Measurements from ENCODE around the gene TMEM243.

The TMEM243 gene

DNA sequence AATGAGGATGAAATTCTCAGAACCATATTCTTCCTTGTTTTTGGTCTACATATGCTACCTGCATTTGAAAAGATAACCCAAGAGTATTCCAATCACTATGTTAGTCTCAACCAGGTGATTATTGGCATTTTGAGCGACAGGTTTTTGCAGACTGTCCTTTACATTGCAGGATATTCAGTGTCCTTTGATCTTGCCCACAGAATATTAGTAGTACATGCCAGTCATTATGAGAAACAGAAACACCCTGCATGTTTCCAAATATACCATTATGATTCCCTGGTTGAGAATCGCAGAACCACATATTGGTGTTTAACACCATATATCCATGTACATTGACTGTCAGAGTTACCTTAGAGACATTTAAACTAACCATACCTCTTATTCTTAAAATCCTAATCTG is 30.6 kb downstream of the TMEM243 start:
- TF ChIP-seq, protein P1, sequence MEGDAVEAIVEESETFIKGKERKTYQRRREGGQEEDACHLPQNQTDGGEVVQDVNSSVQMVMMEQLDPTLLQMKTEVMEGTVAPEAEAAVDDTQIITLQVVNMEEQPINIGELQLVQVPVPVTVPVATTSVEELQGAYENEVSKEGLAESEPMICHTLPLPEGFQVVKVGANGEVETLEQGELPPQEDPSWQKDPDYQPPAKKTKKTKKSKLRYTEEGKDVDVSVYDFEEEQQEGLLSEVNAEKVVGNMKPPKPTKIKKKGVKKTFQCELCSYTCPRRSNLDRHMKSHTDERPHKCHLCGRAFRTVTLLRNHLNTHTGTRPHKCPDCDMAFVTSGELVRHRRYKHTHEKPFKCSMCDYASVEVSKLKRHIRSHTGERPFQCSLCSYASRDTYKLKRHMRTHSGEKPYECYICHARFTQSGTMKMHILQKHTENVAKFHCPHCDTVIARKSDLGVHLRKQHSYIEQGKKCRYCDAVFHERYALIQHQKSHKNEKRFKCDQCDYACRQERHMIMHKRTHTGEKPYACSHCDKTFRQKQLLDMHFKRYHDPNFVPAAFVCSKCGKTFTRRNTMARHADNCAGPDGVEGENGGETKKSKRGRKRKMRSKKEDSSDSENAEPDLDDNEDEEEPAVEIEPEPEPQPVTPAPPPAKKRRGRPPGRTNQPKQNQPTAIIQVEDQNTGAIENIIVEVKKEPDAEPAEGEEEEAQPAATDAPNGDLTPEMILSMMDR (IDR thresholded peaks at IDR 0.05; ENCODE audit: low read length, missing control alignments) = no peak
- no peak for DNase-seq (ENCODE audit: low read depth)
- H3K4me3 ChIP-seq (replicated peaks; ENCODE audit: low read depth, low read length) = no peak overlapping the region

DNA sequence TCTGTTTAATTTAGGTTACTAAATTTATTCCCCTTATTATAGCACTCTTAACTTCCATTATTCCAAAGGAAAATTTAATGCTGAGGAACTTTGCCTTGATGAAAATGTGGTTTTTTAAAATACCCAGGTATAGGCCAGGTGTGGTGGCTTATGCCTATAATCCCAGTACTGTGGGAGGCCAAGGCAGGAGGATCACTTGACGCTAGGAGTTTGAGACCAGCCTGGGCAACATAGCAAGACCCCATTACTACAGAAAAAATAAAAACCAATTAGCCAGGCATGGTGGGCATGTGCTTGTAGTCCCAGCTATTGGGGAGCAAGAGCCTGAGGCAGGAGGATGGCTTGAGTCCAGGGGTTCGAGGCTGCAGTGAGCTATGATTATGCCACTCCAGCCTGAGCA is 32.4 kb downstream of the TMEM243 start:
- TF ChIP-seq, protein P1 (IDR thresholded peaks at IDR 0.05; ENCODE audit: low read length, missing control alignments) = no peak
- no peak for DNase-seq (ENCODE audit: low read depth)
- H3K4me3 ChIP-seq (replicated peaks; ENCODE audit: low read depth, low read length) = no peak overlapping the region

DNA sequence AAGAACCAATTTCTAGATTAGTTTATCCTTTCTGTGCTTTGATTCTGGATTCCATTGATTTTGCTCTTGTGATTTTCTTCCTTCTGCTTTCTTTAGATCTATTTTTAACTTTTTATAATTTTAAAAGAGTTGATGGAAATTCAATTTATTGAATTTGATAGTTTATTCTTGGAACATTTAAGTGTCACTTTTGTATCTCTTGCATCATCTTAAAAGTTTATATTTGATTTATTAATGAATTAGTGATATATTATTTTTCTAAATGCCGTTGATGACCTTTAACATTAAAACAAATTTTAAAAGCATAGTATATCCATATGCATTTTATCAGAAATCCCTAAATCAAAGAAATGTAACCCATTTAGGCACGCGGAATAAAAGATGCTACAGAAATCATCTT is 40.4 kb downstream of the TMEM243 start:
- H3K4me3 ChIP-seq (replicated peaks; ENCODE audit: low read depth, low read length) = no peak overlapping the region
- no peak for DNase-seq (ENCODE audit: low read depth)
- TF ChIP-seq, protein P1 (IDR thresholded peaks at IDR 0.05; ENCODE audit: low read length, missing control alignments) = no peak

DNA sequence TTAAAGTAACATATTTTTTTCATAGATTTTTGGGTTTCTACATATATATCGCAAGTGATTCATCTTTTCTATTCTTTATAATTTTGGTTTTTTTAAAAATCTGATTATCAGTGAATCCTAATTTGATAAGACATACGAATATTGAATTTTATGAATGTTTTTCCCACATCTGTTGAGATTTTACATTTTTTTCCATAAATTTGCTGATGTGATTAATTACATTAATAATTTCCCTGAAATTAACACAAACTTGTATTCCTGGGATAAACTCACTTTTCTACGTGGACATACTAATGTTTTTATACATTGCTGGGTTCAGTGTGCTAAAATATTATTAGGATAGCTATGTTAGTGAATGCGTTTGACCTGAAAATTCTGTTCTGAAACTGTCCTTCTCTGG is 41.2 kb downstream of the TMEM243 start:
- TF ChIP-seq, protein P1 (IDR thresholded peaks at IDR 0.05; ENCODE audit: low read length, missing control alignments) = no peak
- DNase-seq (ENCODE audit: low read depth) = no peak
- H3K4me3 ChIP-seq (replicated peaks; ENCODE audit: low read depth, low read length) = no peak overlapping the region

DNA sequence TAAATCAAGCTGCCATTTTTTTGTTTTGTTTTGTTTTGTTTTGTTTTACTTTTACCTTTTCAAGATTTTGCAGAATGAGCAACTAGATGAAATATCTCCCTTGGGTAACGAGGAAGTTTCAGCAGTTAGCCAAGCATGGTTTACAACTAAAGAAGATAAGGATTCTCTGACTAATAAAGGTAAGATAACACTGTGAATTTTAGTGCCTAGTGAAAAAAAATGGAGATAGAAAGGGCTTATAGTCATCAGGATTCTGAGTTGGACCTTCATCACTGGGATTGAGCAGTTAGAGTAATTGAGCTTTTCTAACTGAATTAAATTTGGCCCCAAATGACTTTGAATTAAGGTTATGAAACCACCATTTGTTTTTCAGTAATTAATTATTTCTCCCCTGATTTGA is 46.1 kb downstream of the TMEM243 start:
- TF ChIP-seq, protein P1 (IDR thresholded peaks at IDR 0.05; ENCODE audit: low read length, missing control alignments) = no peak
- no peak for DNase-seq (ENCODE audit: low read depth)
- no peak overlapping the region for H3K4me3 ChIP-seq (replicated peaks; ENCODE audit: low read depth, low read length)

DNA sequence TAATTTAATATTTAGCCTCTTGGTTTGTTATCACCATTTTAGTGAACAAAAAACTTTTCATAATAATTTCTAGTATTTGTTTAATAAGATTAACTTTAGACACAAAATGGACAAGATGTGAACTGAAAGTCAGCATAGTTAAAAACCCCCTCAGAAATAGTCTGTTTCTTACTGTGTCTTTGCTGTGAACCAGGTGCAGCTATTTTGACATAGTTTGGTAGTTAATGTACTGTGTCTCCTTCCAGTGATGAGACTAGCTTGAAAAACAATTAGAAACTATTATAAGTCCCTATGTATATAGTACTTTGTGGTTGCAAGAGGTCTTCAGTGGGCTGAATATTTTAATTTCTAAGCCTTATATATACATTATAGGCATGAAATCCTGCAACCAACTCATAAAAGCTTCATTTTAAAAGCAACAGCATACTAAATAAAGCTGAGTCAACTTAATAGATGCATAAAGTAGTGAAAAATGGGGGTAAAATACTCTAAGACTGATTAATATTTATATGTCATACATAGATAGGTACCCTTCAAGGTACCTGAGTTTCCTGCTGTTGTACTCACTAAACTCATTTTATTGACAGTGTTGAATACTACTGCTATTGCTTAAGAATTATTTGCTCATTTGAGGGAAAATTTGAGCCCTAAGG is 48.1 kb downstream of the TMEM243 start:
- TF ChIP-seq, protein P1 (IDR thresholded peaks at IDR 0.05; ENCODE audit: low read length, missing control alignments) = no peak
- no peak overlapping the region for H3K4me3 ChIP-seq (replicated peaks; ENCODE audit: low read depth, low read length)
- DNase-seq (ENCODE audit: low read depth) = no peak

DNA sequence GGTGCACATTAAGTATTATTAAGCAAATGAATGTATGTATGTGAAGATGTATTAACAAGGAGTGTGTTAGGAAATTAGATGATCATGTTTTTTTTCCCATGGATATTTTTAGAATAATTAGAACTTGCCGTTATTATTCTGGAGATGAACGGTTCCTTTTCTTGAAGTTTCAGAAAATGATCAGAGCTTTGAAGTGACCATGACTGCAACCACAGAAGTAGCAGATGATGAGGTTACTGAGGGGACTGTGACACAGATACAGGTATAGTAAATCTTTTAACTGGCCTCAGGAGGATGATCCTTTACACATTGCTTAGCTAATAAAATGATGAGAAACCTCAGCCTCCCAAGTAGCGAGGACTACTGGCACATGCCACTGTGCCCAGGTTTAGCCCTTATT is 48.7 kb downstream of the TMEM243 start:
- TF ChIP-seq, protein P1 (IDR thresholded peaks at IDR 0.05; ENCODE audit: low read length, missing control alignments) = no peak
- no peak for DNase-seq (ENCODE audit: low read depth)
- H3K4me3 ChIP-seq (replicated peaks; ENCODE audit: low read depth, low read length) = no peak overlapping the region

Data from fibroblast of pulmonary artery (primary cell).